ENCODE measurements around the gene DEDD. TPM values are rescaled to one million over a fixed set of nuclear protein-coding genes. Genes with fewer than 3 reads are reported as not detected.
A peak's percentile ranks its signal among the peaks of the same experiment; 100 is the strongest.

Gene DEDD
- total and polyA plus RNA-seq, 2 donors from 2014 or later: 23.2 to 37.2 TPM

DNA sequence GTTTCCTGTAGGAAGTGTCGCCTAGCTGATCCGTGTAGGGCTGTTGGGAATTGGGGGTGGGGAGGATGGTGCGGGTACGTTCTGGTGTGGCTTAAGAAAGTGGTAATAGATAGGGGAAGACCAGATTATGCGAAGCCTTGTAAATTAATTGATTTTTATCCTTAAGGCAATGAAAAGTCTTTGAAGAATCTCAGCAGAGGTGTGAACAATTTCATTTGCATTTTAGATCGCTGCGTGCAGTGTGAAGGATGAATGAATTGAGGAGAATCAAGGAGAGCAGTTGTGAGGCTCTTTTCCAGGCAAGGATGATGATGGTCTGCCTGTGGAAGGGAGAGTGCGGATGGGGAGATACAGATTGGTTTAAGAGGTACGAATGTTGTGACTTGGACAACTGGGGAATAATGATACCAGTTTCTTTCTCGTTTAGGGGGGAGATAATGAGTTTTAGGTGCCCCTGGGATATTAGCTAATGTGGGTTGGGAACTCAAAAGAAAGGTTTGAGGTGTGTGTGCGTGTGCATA is 813 bp upstream of the DEDD start:
- no peaks in the 10 kb centered on the region for H3K9me3 ChIP-seq (ENCODE audit: control insufficient read depth in 2 of 3, insufficient read depth in 1 of 3, low read length in 3 of 3)
- TF ChIP-seq, protein P1, sequence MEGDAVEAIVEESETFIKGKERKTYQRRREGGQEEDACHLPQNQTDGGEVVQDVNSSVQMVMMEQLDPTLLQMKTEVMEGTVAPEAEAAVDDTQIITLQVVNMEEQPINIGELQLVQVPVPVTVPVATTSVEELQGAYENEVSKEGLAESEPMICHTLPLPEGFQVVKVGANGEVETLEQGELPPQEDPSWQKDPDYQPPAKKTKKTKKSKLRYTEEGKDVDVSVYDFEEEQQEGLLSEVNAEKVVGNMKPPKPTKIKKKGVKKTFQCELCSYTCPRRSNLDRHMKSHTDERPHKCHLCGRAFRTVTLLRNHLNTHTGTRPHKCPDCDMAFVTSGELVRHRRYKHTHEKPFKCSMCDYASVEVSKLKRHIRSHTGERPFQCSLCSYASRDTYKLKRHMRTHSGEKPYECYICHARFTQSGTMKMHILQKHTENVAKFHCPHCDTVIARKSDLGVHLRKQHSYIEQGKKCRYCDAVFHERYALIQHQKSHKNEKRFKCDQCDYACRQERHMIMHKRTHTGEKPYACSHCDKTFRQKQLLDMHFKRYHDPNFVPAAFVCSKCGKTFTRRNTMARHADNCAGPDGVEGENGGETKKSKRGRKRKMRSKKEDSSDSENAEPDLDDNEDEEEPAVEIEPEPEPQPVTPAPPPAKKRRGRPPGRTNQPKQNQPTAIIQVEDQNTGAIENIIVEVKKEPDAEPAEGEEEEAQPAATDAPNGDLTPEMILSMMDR (IDR thresholded peaks at IDR 0.05; ENCODE audit: borderline replicate concordance, extremely low read depth, insufficient read depth): no peak
- peak overlapping the region; percentile 94 to 96 (median 94) for H3K4me3 ChIP-seq (ENCODE audit: low read length in 3 of 3)
- no peak for FAIRE-seq
- no peaks in the 10 kb centered on the region for H3K27me3 ChIP-seq (ENCODE audit: control insufficient read depth, insufficient read depth, low read length)
- peaks cover 3 to 16% (median 7%) of the 10 kb centered on the region in 3 donors for H3K4me1 ChIP-seq (ENCODE audit: control insufficient read depth in 2 of 3, insufficient read depth in 2 of 3, low read depth in 1 of 3, low read length in 3 of 3)
- peaks cover 0 to 9% (median 5%) of the 10 kb centered on the region in 3 donors for H3K36me3 ChIP-seq (ENCODE audit: control insufficient read depth in 2 of 3, insufficient read depth in 3 of 3, low read length in 3 of 3)
- no peak for DNase-seq
- H3K9ac ChIP-seq (ENCODE audit: low read length in 3 of 3): peak overlapping the region; percentile 81 to 97 (median 96)
- H3K27ac ChIP-seq (ENCODE audit: low read depth in 2 of 2, low read length in 2 of 2): peak overlapping the region; percentile 96 to 99
- intact Hi-C loops (cut with DNase I): no loop called here

DNA sequence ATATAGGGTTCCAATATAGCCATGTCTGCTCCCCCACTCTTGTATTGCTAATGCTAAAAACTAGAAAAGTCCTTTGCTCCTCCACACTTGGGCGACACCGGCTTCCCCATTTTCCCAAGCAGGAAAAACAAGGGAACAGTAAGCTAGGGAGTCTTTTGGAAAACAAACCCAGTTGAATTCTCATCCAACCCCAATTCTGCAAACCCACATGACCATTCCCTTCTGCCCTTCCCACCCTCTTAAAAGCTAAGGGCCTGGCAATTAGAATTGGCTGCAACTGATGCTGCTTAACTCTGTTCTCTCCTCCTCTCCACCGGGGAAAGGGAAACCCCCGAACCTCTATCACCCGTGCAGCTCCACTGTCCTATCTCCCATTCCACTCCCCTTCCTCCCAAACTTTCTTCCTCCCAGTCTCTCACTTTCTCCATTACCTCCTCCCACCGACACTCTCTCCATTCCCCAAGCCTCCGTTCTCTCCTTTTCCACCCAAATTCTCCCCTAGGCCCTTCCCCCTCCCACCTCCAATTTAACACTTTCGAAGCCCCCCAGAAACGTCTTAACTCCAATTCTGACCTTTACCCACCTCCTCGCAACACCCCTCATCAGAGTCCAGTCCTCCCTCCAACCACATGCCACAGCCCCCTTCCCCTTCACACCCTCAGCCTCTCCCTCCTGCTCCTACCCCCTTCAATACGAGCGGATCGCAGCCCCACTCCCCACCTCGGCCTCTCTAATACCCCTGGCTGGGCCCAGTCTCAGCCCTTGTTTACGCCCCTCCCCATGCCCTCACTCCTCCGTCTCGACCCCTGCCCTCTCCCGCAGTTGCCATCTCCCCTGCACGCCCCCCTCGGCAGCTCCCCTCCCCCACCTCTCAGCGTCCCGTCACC is 701 bp downstream of the DEDD start:
- FAIRE-seq (no peak), DNase-seq (peak in 1 of 5 donors; percentile 42)
- Histone ChIP-seq H3K4me3 (ENCODE audit: low read length in 3 of 3) (peak overlapping the region; percentile 84 to 96 (median 93)), H3K27ac (ENCODE audit: low read depth in 2 of 2, low read length in 2 of 2) (peak overlapping the region; percentile 96 to 99), H3K27me3 (ENCODE audit: control insufficient read depth, insufficient read depth, low read length) (no peaks in the 10 kb centered on the region), H3K9me3 (ENCODE audit: control insufficient read depth in 2 of 3, insufficient read depth in 1 of 3, low read length in 3 of 3) (no peaks in the 10 kb centered on the region), H3K36me3 (ENCODE audit: control insufficient read depth in 2 of 3, insufficient read depth in 3 of 3, low read length in 3 of 3) (peaks cover 4 to 23% (median 11%) of the 10 kb centered on the region in 3 donors), H3K4me1 (ENCODE audit: control insufficient read depth in 2 of 3, insufficient read depth in 2 of 3, low read depth in 1 of 3, low read length in 3 of 3) (peaks cover 3 to 25% (median 11%) of the 10 kb centered on the region in 3 donors), H3K9ac (ENCODE audit: low read length in 3 of 3) (peak overlapping the region; percentile 83 to 93 (median 91))
- TF ChIP-seq, protein P1 (IDR thresholded peaks at IDR 0.05; ENCODE audit: borderline replicate concordance, extremely low read depth, insufficient read depth): no peak
- intact Hi-C loops (cut with DNase I): no loop called here

DNA sequence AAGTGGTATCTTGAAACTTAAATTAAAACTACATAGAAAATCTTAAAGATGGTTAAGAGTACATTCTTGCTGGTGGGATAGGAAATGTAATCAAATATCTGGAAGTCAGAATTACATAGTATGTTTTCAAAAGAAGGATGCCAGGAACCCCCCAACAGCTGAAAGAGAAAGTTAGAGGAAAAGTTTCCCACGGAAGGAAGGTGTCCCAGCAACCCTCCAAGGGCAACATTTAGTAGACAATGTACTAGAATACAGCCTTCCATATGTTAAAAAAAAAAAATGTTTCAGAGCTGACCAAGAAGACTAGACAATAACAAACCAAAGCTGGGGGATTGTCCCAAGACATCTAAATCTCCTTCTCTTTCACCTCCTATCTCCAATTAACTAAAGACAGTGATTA is 2.2 kb downstream of the DEDD start:
- Histone ChIP-seq H3K27ac (ENCODE audit: low read depth in 2 of 2, low read length in 2 of 2) (no peak overlapping the region), H3K4me3 (ENCODE audit: low read length in 3 of 3) (no peak overlapping the region), H3K4me1 (ENCODE audit: control insufficient read depth in 2 of 3, insufficient read depth in 2 of 3, low read depth in 1 of 3, low read length in 3 of 3) (peaks cover 3 to 25% (median 11%) of the 10 kb centered on the region in 3 donors), H3K9me3 (ENCODE audit: control insufficient read depth in 2 of 3, insufficient read depth in 1 of 3, low read length in 3 of 3) (no peaks in the 10 kb centered on the region), H3K36me3 (ENCODE audit: control insufficient read depth in 2 of 3, insufficient read depth in 3 of 3, low read length in 3 of 3) (peaks cover 4 to 27% (median 14%) of the 10 kb centered on the region in 3 donors), H3K9ac (ENCODE audit: low read length in 3 of 3) (no peak overlapping the region), H3K27me3 (ENCODE audit: control insufficient read depth, insufficient read depth, low read length) (no peaks in the 10 kb centered on the region)
- TF ChIP-seq, protein P1 (IDR thresholded peaks at IDR 0.05; ENCODE audit: borderline replicate concordance, extremely low read depth, insufficient read depth): no peak
- intact Hi-C loops (cut with DNase I): no loop called here
- DNase-seq (no peak), FAIRE-seq (no peak)
